HEK293 (cell line): ENCODE measurements around the gene IDI2.
A peak's percentile ranks its signal among the peaks of the same experiment; 100 is the strongest.

ENCODE experiments used
- CTCF ChIA-PET: fragments of 350-600 bp; formaldehyde crosslinking; extraction: SDS; loops from one replicate; lab custom pipeline; 2021; ENCODE audit warnings: antibody characterized with exemption; lab: Yijun Ruan, JAX
- POLR2A ChIA-PET: fragments of 300-600 bp; formaldehyde crosslinking; extraction: SDS; loops from one replicate; lab custom pipeline; 2020; ENCODE audit warnings: antibody characterized with exemption, inconsistent platforms; lab: Yijun Ruan, JAX
- H3K27ac ChIP-seq: fragments of 200-500 bp; sonication (Bioruptor generic); 2 replicates; pipeline ENCODE4 v1.5.1; 2014; ENCODE audit warnings: low read depth, low read length, control low read depth, inconsistent platforms; ENCODE audit errors: extremely low read depth
- H3K36me3 ChIP-seq, 2 experiments: fragments of 200-500 bp in 1 of 2; sonication (Bioruptor generic) in 1 of 2; 1 replicate in 1 of 2; 2 replicates in 1 of 2; pipeline ENCODE4 v1.5.1; 2014 to 2017; ENCODE audit warnings: inconsistent platforms in 2 of 2, low read length in 2 of 2; ENCODE audit not compliant: control insufficient read depth in 2 of 2, insufficient read depth in 1 of 2
- H3K4me1 ChIP-seq: fragments of 200-500 bp; sonication (Bioruptor generic); 2 replicates; pipeline ENCODE4 v1.5.1; 2014; ENCODE audit warnings: mild to moderate bottlenecking, low read length, inconsistent platforms; ENCODE audit not compliant: control insufficient read depth, insufficient read depth
- H3K4me3 ChIP-seq: 2 replicates; pipeline ENCODE4 v1.5.1; 2011; ENCODE audit warnings: low read depth, mild to moderate bottlenecking, control low read depth, low read length, moderate library complexity
- H3K9me3 ChIP-seq: fragments of 200-500 bp; sonication (Bioruptor generic); 2 replicates; pipeline ENCODE4 v1.5.1; 2014; ENCODE audit warnings: low read depth, low read length, inconsistent platforms; ENCODE audit not compliant: control insufficient read depth, insufficient read depth
- EGR2 ChIP-seq: fragments of 450-650 bp; formaldehyde crosslinking; IDR thresholded peaks from 2 replicates; pipeline ENCODE4 v1.5.1; 2016; ENCODE audit warnings: low read depth, missing biosample characterization, missing genetic modification characterization
- KLF17 ChIP-seq: fragments of 450-650 bp; formaldehyde crosslinking; IDR thresholded peaks from 2 replicates; pipeline ENCODE4 v1.5.1; 2016; ENCODE audit warnings: missing biosample characterization, missing genetic modification characterization
- KLF9 ChIP-seq: fragments of 450-650 bp; formaldehyde crosslinking; IDR thresholded peaks from 2 replicates; pipeline ENCODE4 v1.5.1; 2016; ENCODE audit warnings: missing biosample characterization, missing genetic modification characterization, low read depth
- MZF1 ChIP-seq: fragments of 450-650 bp; formaldehyde crosslinking; IDR thresholded peaks from 2 replicates; pipeline ENCODE4 v1.5.1; 2017; ENCODE audit warnings: missing biosample characterization, missing genetic modification characterization, borderline replicate concordance
- ZBTB8A ChIP-seq: fragments of 450-650 bp; formaldehyde crosslinking; IDR thresholded peaks from 2 replicates; pipeline ENCODE4 v1.5.1; 2016; ENCODE audit warnings: missing biosample characterization, missing genetic modification characterization
- ZNF133 ChIP-seq: fragments of 450-650 bp; formaldehyde crosslinking; IDR thresholded peaks from 2 replicates; pipeline ENCODE4 v1.5.1; 2016; ENCODE audit warnings: missing biosample characterization, missing genetic modification characterization
- ZNF184 ChIP-seq: fragments of 450-650 bp; IDR thresholded peaks from 2 replicates; pipeline ENCODE4 v1.5.1; 2018; ENCODE audit warnings: missing biosample characterization, mild to moderate bottlenecking, missing genetic modification characterization
- ZNF354C ChIP-seq: fragments of 450-650 bp; formaldehyde crosslinking; IDR thresholded peaks from 2 replicates; pipeline ENCODE4 v1.5.1; 2016; ENCODE audit warnings: missing biosample characterization, missing genetic modification characterization, low read depth, borderline replicate concordance
- ZNF394 ChIP-seq: fragments of 450-650 bp; formaldehyde crosslinking; IDR thresholded peaks from 2 replicates; pipeline ENCODE4 v1.5.1; 2016; ENCODE audit warnings: missing biosample characterization, missing genetic modification characterization, mild to moderate bottlenecking, moderate library complexity, borderline replicate concordance
- ZNF426 ChIP-seq: fragments of 450-650 bp; formaldehyde crosslinking; IDR thresholded peaks from 2 replicates; pipeline ENCODE4 v1.5.1; 2017; ENCODE audit warnings: missing biosample characterization, missing genetic modification characterization, mild to moderate bottlenecking, inconsistent platforms, moderate library complexity
- ZNF48 ChIP-seq: fragments of 450-650 bp; formaldehyde crosslinking; IDR thresholded peaks from 2 replicates; pipeline ENCODE4 v1.5.1; 2016; ENCODE audit warnings: missing biosample characterization, missing genetic modification characterization
- ZNF530 ChIP-seq: fragments of 450-650 bp; formaldehyde crosslinking; IDR thresholded peaks from 2 replicates; pipeline ENCODE4 v1.5.1; 2016; ENCODE audit warnings: low read depth, missing biosample characterization, missing genetic modification characterization
- ZNF549 ChIP-seq: fragments of 450-650 bp; IDR thresholded peaks from 2 replicates; pipeline ENCODE4 v1.5.1; 2018; ENCODE audit warnings: missing biosample characterization, missing genetic modification characterization, mild to moderate bottlenecking, inconsistent platforms, moderate library complexity
- ZNF623 ChIP-seq: fragments of 450-650 bp; formaldehyde crosslinking; IDR thresholded peaks from 2 replicates; pipeline ENCODE4 v1.5.1; 2016; ENCODE audit warnings: missing biosample characterization, missing genetic modification characterization
- ZNF692 ChIP-seq: fragments of 450-650 bp; formaldehyde crosslinking; IDR thresholded peaks from 2 replicates; pipeline ENCODE4 v1.5.1; 2016; ENCODE audit warnings: missing biosample characterization, missing genetic modification characterization
- ZNF701 ChIP-seq: fragments of 450-650 bp; formaldehyde crosslinking; IDR thresholded peaks from 2 replicates; pipeline ENCODE4 v1.5.1; 2016; ENCODE audit warnings: missing biosample characterization, missing genetic modification characterization
- ZNF776 ChIP-seq: fragments of 450-650 bp; formaldehyde crosslinking; IDR thresholded peaks from 2 replicates; pipeline ENCODE4 v1.5.0; 2017; ENCODE audit warnings: missing biosample characterization, missing genetic modification characterization, borderline replicate concordance
- ZNF837 ChIP-seq: fragments of 450-650 bp; formaldehyde crosslinking; IDR thresholded peaks from 2 replicates; pipeline ENCODE4 v1.5.1; 2016; ENCODE audit warnings: missing biosample characterization, missing genetic modification characterization
- ZSCAN23 ChIP-seq: fragments of 450-650 bp; formaldehyde crosslinking; IDR thresholded peaks from 2 replicates; pipeline ENCODE4 v1.5.1; 2016; ENCODE audit warnings: missing biosample characterization, missing genetic modification characterization
- TF ChIP-seq, protein P1 (sequence below): fragments of 450-650 bp; formaldehyde crosslinking; IDR thresholded peaks from 2 replicates; pipeline ENCODE4 v1.5.1; 2016; ENCODE audit warnings: missing biosample characterization, missing genetic modification characterization
- TF ChIP-seq, protein P2 (sequence below): fragments of 450-650 bp; IDR thresholded peaks from 2 replicates; pipeline ENCODE4 v1.5.1; 2018; ENCODE audit warnings: missing biosample characterization, missing genetic modification characterization

Gene IDI2

GRCh38 chr10:976316-976715, 49.3 kb downstream of the IDI2 start (continued):
- TF ChIP-seq, protein P1, sequence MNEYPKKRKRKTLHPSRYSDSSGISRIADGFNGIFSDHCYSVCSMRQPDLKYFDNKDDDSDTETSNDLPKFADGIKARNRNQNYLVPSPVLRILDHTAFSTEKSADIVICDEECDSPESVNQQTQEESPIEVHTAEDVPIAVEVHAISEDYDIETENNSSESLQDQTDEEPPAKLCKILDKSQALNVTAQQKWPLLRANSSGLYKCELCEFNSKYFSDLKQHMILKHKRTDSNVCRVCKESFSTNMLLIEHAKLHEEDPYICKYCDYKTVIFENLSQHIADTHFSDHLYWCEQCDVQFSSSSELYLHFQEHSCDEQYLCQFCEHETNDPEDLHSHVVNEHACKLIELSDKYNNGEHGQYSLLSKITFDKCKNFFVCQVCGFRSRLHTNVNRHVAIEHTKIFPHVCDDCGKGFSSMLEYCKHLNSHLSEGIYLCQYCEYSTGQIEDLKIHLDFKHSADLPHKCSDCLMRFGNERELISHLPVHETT: no peak

DNA sequence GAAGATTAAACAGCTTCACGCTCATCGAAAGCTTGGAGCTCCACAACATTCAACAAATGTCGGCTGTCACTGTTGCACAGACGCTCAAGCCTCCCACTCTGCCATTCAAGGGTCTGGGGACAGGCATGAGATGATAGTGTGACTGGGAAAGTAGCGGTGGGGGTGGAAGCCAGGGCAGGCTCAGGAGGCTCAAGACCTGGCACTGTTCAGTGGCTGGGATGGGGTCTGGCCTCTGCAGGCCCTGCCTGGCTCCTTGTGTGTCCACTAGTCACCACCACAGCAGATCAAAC, 50.9 kb downstream of the IDI2 start:
- no peaks in the 10 kb centered on the region for H3K9me3 ChIP-seq
- no peak overlapping the region for H3K4me3 ChIP-seq
- ChIA-PET POLR2A (interaction anchor here (0.6 kb wide), 1 partner anchor 72 kb away, joined by 3 read pairs; no protein-coding TSS in a partner anchor), CTCF (no interaction called here)
- no peak overlapping the region for H3K27ac ChIP-seq
- no peaks in the 10 kb centered on the region for H3K4me1 ChIP-seq
- no peak for TF ChIP-seq ZNF530 (tag by site-specific recombination)
- no peak for TF ChIP-seq ZNF394
- TF ChIP-seq ZNF692 (tag by site-specific recombination): no peak
- H3K36me3 ChIP-seq: peaks cover 0 to 6% of the 10 kb centered on the region in 2 experiments; a peak in 1 of 3 replicates

- Histone ChIP-seq H3K27ac (no peak overlapping the region), H3K4me3 (no peak overlapping the region), H3K9me3 (no peaks in the 10 kb centered on the region), H3K4me1 (no peaks in the 10 kb centered on the region), H3K36me3 (peaks cover 0 to 6% of the 10 kb centered on the region in 2 experiments; a peak in 1 of 3 replicates)
- no peak for TF ChIP-seq ZSCAN23
- no peak for TF ChIP-seq ZNF623
- TF ChIP-seq ZNF837: no peak
- TF ChIP-seq ZNF701 (tag by site-specific recombination): no peak
- TF ChIP-seq KLF9: no peak
- no peak for TF ChIP-seq ZNF426 (tag by site-specific recombination)
- TF ChIP-seq ZNF776: no peak
- no peak for TF ChIP-seq ZNF133 (tag by site-specific recombination)
- ChIA-PET CTCF (no interaction called here), POLR2A (no interaction called here)
These were observed 51.4 kb downstream of the IDI2 start for GRCh38 chr10:974038-974784.

GRCh38 chr10:972763-973162, 52.9 kb downstream of the IDI2 start:
- no peaks in the 10 kb centered on the region for H3K9me3 ChIP-seq
- H3K36me3 ChIP-seq: peaks cover 0 to 6% of the 10 kb centered on the region in 2 experiments; a peak in 1 of 3 replicates
- TF ChIP-seq EGR2 (tag by site-specific recombination) (peak; percentile 56), ZNF48 (tag by site-specific recombination) (no peak), ZNF549 (tag by site-specific recombination) (no peak)
- ChIA-PET POLR2A (interaction anchor here (1.0 kb wide), 1 partner anchor 14 kb away, joined by 3 read pairs; no protein-coding TSS in a partner anchor), CTCF (no interaction called here)
- H3K4me1 ChIP-seq: no peaks in the 10 kb centered on the region
- H3K27ac ChIP-seq: no peak overlapping the region
- H3K4me3 ChIP-seq: no peak overlapping the region

GRCh38 chr10:971613-972012, 54.0 kb downstream of the IDI2 start:
- ChIA-PET CTCF (no interaction called here), POLR2A (no interaction called here)
- no peaks in the 10 kb centered on the region for H3K4me1 ChIP-seq
- peaks cover 0 to 4% of the 10 kb centered on the region in 2 experiments; a peak in 1 of 3 replicates for H3K36me3 ChIP-seq
- H3K4me3 ChIP-seq: no peak overlapping the region
- H3K9me3 ChIP-seq: no peaks in the 10 kb centered on the region
- H3K27ac ChIP-seq: no peak overlapping the region
- TF ChIP-seq KLF17 (tag by site-specific recombination) (no peak), MZF1 (tag by site-specific recombination) (no peak), ZNF354C (tag by site-specific recombination) (no peak), ZNF184 (tag by site-specific recombination) (no peak), ZBTB8A (tag by site-specific recombination) (no peak)
- TF ChIP-seq, protein P2, sequence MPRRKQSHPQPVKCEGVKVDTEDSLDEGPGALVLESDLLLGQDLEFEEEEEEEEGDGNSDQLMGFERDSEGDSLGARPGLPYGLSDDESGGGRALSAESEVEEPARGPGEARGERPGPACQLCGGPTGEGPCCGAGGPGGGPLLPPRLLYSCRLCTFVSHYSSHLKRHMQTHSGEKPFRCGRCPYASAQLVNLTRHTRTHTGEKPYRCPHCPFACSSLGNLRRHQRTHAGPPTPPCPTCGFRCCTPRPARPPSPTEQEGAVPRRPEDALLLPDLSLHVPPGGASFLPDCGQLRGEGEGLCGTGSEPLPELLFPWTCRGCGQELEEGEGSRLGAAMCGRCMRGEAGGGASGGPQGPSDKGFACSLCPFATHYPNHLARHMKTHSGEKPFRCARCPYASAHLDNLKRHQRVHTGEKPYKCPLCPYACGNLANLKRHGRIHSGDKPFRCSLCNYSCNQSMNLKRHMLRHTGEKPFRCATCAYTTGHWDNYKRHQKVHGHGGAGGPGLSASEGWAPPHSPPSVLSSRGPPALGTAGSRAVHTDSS (tag by site-specific recombination): no peak
